ENCODE results near the gene HSD17B4.
"Not testable (repeated sequence)": the region's sequence is repeated elsewhere in the genome, so short reads cannot be mapped to it uniquely, and the experiment has no call there.

Gene HSD17B4, protein sequence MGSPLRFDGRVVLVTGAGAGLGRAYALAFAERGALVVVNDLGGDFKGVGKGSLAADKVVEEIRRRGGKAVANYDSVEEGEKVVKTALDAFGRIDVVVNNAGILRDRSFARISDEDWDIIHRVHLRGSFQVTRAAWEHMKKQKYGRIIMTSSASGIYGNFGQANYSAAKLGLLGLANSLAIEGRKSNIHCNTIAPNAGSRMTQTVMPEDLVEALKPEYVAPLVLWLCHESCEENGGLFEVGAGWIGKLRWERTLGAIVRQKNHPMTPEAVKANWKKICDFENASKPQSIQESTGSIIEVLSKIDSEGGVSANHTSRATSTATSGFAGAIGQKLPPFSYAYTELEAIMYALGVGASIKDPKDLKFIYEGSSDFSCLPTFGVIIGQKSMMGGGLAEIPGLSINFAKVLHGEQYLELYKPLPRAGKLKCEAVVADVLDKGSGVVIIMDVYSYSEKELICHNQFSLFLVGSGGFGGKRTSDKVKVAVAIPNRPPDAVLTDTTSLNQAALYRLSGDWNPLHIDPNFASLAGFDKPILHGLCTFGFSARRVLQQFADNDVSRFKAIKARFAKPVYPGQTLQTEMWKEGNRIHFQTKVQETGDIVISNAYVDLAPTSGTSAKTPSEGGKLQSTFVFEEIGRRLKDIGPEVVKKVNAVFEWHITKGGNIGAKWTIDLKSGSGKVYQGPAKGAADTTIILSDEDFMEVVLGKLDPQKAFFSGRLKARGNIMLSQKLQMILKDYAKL

DNA sequence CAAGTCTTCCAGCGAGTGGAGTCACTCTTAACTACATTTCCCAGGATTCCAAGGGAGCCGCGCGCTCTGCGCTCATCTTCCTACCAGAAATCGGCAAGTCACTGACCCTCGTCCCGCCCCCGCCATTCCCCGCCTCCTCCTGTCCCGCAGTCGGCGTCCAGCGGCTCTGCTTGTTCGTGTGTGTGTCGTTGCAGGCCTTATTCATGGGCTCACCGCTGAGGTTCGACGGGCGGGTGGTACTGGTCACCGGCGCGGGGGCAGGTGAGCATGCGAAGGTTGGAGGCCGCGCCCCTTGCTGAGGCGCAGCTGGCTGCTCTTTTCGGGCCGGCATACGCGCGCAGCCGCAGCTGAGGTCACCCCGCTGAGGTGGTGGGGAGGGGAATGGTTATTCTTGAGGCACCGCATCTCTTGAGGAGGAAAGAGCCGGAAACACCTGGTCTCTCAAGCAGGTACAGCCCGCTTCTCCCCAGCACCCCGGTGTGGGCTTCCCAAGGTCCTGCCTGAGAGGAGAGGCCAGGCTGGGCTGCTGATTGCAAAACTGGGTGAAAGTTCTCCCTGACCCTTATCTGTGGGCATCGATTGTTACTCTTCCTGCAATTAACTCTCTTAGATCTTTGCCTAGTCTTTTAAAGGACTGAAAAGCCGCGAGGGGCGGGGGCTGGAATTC is at the start of gene HSD17B4:
TSS of gene HSD17B4 (plus strand) at position 125 of the 667 bp plus-strand sequence. CDS start at position 204, 79 bp downstream.
- DNase-seq: peak; percentile 93

DNA sequence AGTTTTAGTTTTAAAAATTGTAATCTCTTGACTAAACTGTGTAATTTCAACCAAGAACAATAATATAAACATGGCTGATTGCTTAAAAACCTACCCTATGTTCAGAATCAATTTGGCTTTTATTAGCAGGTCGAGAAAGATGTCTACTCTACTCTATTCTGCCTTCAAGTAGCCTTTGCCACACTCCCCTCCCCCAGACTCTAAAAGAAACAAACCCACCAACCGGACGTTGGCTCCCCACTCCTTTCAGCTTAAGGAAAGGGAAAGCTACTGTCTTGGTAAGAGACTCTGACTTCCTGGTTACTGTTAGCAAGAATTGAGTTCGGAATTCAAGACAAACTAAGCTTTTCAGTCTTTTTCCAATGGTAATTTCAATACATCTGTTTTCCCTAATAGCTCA is 49.7 kb upstream of the HSD17B4 start:
- no peak for DNase-seq

DNA sequence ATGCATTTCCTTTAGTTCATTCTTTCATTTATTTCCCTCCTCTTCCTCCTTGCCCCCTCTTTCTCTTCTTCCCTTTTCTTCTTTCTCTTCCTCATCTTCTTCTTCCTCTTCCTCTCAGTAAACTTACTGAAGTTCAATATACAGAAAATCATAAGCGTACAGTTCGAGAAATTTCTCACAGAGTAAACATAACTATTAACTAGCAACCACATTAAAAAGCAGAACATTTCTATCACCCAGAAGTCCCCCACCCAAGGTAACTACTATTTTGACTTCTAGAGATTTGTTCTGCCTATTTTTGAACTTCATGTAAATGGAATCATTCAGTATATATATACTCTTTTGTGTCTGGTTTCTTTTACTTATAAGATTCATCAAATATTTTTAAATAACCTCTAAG is 48.3 kb upstream of the HSD17B4 start:
- DNase-seq: no peak

DNA sequence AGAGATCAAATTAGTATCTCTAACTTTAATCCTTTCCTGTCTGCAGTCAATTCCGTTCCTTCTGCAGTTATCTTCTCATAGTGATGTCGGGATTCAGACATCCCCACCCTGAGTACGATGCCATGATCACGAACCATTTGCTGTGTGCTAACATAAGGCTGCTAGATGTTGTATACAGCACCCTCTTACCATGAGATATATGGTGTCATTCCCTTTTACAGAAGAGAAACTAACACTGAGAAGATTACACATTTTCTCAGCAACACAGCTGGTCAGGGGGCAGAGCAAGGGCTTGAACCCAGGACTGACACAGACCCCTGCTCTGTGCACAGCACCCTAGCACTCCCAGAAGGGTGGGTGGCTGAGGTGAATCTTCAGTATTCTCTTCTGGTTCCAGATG is 46.9 kb upstream of the HSD17B4 start:
- no peak for DNase-seq

DNA sequence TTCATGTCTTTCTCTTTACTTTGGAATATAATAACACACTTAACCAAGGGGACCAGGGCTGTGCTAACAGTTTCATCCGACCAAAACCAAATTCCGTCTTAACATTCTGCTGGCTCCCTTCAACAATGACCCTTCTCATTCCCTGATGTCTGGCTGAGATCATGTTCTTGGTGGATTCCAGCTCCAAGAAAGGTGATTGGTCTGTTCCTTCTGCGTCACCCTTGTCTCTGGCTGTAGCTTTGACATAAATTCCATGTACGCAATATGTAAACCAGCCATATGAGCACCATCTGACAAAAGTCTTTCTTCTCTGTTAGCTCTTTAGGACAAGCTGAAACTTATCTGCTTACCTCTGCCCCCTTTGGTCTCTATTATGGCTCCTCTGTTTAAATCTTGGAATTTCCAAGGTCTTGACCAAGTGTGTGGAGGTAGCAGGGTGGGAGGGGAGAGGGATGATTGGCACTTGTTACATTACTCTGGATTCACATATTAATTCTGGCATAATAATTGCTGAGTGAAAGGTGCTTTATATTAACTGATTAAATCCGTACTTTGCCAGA is 45.7 kb upstream of the HSD17B4 start:
- DNase-seq: no peak

DNA sequence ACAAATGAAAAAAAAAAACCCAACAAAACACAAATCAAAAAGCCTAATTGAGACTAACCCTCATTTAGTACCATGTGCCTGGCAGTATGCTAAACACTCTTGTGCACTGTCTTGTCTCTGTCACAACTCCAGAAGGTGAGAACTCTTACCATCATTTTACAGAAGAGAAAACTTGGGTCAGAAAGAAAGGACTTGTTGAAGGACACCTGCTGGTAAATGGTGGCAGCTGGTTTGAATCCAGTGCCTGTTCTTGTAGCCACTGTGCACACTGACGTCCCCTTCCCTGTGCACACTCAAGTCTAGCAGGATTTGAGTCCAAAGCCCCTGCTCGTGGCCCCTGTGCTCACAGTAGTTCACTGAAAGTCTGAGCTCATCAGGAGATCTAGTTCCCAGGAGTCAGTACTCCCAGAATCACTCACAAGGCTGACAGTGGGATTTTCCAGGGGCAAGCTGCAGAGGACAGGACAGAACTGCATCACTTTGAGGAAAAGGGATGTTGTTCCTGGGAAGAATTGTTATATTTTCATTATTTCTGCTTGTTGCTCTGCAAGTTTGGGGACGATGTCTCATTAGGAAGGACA is 43.0 kb upstream of the HSD17B4 start:
- no peak for DNase-seq

DNA sequence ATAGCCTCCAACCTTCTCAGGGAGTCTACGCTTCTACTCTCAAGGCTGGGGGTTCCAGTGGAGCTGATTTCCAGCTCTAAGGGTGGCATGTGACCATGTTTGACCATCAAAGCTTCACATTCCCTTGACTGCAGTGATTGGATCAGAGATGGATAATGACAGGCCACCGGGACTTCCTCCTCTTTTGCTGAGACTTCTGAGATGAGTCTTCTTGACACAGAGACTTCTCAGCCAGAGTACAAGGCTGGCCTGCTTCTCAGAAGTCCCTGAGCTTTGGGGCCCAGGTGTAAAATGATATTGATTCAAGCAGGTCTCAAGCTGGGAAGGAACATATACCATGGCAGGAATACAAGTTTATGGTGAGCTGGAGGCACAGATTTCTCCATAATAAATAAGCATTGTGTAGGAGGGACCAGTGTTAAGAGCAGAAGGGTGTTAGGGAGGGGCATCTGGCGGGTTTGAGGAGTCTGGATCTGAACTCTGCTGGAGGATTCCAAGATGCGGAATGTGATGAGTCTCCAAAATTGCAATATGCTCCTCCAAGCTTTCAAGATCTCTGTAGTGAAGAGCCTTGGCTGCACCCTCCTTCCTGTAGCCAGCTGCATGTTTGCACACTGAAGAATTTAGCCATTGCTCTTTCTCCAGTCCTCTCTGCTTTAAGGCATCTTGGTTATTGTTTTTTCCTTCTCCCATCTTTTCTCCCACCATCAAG is 41.7 kb upstream of the HSD17B4 start:
- no peak for DNase-seq

DNA sequence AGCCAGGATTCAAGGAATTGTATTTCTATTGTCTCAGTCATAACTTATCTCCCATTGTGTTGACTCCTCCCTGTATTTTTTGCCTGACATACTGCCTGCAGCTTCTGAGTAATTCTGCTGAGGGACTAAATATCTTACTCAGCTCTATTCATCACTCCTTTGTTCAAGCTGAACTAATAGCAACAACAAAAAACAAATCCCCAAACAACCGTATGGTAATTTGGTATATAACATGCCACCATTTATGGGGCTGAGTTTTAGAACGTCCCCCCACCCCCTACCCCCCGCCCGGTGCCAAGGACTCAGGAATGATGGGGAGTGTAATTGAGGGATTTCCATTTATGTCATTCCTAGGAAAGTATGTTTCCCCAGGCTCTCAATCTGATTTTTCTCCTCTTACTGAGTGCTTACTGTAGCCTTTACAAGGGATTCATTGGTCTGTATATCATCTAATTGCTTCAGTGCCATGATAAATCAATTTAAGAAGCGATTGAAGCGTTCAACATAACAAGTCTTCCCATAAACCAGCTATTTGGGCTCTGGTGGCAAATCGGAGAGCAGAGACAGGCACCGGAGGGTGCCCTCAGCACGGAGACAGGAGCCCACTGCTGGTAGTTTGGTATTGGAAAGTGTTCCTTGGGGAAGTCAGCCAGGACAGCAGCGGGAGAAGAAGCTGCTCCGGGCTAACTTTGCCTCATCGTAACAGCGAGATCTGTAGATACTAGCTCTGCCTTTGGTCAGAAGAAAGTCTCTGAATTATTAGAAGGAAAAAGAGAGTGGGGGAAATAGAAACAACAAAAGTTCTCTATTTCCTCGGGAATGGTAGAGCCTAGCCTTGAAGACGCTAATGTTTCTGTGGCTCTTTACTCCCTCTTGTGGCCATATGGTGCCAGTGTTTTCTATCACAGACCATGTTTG is 40.7 kb upstream of the HSD17B4 start:
- peak; percentile 90 for DNase-seq

DNA sequence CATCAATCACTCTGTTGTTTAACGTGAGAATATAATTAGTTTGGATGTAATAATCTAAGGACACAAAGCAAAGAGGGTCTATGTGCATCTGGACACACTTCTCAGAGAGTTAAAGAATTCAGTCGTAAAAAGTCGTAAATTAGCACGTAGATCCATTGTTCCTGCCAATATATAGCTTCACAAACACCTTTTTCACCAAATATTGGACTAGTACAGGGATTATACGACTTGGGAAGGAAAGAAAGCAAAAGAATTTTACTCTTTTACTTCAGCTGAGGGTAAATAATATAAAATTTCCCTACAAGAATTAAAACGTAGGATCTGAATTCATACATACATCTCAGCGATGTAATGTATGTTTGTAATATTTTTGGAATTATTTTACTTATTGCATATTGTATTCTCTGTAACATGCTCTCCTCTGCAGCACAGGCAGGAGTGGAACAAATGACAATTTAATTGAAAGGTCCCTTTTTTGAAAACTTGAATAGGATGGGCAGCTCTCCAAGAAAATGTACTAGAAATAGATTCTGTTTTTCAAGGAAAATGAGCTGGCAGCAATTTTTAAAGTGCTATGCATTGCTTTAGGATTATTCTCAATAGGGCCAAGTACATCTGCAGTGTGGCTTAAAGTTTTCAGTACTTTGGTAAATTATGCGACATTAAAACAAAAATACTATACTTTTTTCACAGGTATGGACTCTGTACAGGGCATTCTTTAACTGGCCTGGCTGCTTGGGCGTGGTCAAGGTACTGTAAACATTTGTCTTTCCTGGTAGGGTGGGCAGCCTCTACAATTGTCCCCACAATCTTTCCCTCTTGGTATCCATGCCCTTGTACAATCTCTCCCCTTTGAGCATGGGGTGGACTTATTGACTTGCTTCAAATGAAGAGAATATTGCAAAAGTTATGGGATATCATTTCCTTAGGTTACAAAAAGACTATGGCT is 39.7 kb upstream of the HSD17B4 start:
- no peak for DNase-seq

DNA sequence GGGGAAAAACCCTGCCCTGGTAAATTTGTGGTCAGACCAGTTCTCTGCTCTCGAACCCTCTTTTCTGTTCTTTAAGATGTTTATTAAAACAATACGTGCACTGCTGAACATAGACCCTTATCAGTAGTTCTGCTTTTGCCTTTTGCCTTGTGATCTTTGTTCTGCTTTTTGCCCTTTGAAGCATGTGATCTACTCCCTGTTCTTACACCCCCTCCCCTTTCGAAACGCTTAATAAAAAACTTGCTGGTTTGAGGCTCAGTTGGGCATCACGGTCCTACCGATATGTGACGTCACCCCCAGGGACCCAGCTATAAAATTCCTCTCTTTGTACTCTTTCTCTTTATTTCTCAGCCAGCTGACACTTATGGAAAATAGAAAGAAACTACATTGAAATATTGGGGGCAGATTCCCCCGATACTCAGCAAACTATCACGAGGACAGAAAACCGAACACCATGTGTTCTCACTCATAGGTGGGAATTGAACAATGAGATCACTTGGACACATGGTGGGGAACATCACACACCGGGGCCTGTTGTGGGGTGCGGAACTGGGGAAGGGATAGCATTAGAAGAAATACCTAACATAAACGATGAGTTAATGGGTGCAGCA is 38.1 kb upstream of the HSD17B4 start:
- DNase-seq: not testable (repeated sequence)

DNA sequence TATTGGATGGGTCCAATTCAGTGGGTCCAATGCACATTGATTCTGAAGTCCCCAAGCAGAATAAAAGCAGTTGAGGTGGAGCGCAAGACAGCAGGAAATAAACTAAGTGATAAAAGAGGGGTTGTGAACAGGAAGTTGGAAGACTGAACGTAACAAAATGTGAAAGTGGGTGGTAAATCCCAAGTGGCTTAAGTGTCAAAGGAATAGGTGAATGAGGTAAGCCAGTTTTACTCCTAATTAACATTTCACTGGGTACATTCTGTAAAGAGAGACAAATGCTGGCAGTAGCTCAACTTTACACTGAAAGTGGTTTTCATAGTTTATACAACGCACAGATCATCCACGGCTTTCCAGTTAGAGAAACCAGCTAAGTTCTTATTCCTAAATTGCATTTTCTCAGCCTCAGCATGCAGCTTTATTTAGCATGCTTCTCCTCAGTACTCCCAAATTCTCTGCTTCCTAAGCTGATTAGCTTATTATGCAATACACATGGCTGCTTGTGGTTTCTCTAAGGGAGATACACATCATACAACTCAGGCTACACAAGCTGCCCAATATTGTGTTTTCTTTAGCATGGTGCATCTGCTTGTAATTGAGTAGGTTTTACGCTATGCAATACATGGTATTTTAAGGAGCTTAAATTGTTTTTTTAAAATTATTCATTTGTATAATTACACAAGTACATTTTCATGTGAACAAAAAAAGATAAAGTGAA is 34.2 kb upstream of the HSD17B4 start:
- no peak for DNase-seq

DNA sequence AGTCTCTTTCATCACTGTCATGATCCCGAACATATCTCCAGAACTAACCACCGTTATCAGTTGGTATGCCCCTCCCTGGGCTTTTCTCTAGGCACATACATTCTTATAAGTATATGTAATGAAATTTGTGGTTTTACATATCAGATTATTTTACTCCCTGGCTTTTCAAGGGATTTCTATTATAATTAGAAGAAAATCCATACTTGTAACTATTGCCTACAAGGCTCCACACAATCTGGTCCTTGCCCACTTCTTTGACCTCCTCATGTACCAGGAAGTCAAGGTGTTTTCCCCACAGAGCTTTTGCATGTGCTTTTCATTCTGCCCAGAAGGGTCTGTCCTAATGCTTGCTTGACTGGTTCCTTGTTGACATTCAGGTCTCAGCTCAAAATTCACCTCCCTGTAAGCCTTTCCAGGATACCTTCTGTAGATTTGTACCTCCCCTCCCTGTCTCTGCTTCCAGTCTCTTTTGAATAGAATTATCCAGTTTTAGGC is 33.6 kb upstream of the HSD17B4 start:
- no peak for DNase-seq

DNA sequence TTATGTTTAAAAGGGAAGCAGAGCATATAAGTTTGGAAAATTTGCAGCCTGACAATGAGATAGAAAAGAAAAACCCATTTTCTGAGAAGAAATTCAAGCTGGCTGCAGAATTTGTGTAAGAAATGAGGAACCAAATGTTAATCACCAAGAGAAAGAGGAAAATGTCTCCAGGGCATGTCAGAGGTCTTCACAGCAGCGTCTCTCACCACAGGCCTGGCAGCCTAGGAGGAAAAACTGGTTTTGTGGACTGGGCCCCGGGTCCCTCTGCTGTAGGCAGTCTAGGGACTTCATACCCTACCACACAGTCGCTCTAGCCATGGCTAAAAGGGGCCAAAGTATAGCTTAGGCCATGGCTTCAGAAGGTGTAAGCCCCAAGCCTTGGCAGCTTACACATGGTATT is 32.1 kb upstream of the HSD17B4 start:
- DNase-seq: no peak

DNA sequence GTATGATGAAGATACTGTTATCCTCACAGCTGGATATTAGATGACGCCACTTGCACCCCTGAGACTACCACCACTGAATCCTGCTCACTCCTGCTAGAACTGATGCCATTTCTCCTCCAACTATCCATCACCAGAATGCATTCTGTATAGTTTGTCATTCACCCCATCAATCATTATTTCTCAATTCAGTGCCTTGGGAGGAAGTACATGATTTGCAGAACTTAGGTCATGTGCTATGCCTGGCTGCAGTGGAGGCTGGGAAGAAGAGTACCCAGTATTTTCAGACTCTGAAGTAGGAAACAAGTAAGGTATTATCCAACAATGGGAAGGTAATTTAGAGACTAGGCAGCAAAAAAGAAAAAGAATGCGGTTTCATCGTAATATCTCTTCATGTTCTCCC is 26.2 kb upstream of the HSD17B4 start:
- no peak for DNase-seq

DNA sequence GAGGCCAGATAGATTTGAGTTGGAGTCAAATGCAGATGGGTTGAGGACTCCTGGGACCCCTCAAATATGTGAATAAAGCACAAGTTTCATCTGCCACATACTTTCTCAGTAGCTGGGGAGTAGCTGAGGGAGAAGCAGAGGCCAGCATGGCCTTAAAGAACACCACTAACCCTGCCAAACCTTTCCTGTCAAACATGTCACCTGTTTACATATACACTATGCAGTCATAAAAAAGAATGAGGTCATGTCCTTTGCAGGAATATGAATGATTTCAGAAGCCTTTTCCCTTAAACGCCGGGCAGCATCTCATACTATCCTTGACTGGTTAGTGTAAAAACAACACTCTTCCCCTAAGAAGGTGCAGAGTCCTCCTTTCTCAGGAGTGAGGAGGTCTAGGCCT is 25.2 kb upstream of the HSD17B4 start:
- DNase-seq: no peak

DNA sequence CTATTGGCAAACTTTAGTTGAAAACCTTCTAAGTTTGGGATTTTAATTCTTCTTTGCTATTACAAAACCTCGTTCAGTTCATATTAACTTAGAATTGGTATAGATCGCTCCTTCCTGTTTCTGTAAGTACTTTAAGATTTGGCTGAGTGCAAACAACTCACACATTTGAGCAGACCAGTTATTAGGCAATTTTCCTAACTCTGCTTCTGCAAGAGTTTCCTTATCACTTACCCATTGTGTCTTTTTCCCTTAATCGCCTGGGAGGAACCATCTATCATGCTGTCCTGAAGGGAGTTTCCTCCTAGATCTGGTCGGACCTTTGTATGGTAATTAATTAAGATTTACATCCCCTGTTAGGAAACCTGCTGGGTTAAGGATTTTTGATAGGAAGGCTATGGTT is 24.7 kb upstream of the HSD17B4 start:
- not testable (repeated sequence) for DNase-seq

DNA sequence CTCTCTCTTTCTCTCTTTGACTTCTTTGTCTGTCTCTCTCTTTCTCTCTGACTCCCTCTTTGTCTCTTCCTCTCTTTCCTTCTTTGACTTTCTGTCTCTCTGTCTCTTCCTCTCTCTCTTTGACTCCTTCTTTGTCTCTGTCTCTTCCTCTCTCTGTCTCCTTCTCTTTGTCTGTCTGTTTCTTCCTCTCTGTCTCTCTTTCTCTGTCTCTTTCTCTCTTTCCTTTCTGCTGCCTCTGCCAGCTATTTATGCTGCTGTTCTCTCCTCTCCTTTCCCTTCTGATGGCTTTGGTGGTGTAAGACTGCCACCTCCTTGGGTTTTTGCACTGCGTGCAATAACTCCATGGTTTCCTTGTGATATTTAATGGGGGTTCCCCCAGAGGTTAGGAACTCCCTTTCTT is 24.1 kb upstream of the HSD17B4 start:
- DNase-seq: not testable (repeated sequence)

DNA sequence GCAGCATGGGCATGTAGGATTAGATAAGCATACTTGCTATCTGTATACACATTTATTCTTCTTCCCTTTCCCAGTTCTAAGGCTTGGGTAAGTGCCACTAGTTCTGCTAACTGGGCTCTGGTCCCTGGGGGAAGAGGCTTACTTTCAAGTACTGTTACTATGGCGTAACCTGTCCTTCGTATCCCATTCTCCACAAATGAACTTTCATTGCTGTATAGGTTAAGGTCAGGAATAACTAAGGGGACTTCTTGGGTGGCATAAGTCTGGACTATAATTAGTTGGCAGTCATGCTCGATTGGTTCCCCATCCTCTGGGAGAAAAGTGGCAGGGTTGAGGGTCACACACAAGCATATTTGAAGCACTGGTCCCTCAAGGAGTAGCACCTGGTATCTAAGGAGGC is 23.7 kb upstream of the HSD17B4 start:
- DNase-seq: not testable (repeated sequence)

All from retina (tissue), 1 donor.